GM03348 (cell line): ENCODE results near the gene CDH13.

Experiments used
- DNase-seq: peaks from one replicate; pipeline ENCODE4 v3.0.0; 2012; ENCODE audit warnings: low spot score

Gene CDH13

DNA sequence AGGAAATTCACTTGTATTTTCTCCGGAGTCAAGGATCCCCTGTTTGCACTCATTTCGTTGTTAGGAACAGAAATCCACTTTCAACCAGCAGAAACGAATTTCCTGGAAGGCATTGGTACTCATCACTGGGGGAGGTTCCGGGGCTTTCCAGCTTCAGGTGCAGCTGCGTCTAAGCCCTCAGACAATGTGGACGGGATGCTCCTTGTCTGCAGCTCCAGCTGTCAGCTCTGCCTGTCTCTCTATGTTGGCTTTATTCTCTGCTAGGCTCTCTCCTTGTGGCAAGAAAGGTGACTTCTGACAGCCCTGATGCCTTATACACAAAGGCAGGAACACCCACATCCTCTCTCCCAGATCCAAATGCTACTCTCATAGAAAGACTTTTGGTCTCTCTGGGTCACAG is 997.1 kb downstream of the CDH13 start:
- DNase-seq: no peak

GRCh38 chr16:83624429-83625120 is 997.8 kb downstream of the CDH13 start:
- DNase-seq: no peak

DNA sequence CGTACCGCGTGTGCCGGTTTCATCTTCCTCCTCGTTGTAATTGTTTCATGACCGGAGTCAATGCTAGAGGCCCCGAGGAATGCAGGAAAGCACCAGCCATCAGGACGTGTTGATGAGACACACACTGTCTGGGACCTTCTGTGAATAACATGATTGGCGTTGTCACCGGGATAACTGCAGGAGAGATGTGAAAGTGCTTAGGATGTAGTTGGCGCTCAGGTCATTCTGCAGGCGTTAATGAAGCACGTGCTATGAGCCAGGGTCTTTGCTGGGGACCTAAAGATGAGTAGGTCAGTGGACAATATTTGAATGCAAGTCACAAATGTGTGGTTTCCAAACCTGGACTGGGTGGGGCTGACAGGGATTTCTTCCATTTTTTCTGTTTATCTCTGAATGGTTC is 999.4 kb downstream of the CDH13 start:
- DNase-seq: no peak

- DNase-seq: no peak
These were observed 999.9 kb downstream of the CDH13 start for GRCh38 chr16:83626676-83627075.

- no peak for DNase-seq
These were observed 1001.2 kb downstream of the CDH13 start for GRCh38 chr16:83627996-83628395.

DNA sequence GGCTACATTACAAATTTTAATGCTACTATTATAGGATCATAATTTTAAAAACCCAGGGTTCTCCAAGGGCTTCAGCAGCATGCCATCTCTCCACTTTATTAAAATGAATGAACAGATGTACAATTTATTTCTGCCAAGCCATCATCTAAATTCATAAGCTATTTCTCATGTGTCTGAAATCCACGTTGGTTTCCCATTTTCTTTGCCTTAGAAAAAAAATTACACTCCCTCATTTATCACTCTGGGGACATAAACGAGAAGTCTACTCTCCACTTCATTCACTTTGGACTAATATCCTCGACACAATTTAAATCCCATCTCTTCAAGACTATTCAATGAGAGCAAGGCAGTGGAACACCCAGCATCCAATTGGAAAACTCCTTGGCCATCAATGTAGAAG is 1002.7 kb downstream of the CDH13 start:
- no peak for DNase-seq

GRCh38 chr16:83629836-83630235 is 1003.1 kb downstream of the CDH13 start:
- DNase-seq: no peak

- DNase-seq: no peak
These were observed 1004.2 kb downstream of the CDH13 start for GRCh38 chr16:83630979-83631378.

DNA sequence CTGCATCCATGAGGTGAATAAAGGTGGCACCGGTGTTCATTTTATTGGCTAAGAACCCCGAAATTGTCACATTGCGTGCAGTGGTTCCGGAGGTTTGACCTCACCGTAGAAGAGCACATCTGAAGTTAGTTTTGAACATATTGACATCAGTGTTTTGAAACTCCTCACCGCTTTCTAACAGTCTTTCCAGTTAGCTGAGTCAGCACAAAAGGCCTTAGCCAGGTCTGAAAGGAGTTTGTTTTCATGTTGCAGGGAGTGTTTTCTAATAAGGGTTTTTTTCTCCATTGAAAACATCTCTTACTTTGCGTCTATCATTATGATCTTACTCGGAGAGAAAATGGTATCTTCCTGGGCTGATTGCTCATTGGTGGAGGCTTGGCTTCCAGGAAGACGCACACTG is 1006.5 kb downstream of the CDH13 start:
- DNase-seq: no peak

GRCh38 chr16:83648347-83648746 is 1021.6 kb downstream of the CDH13 start:
- DNase-seq: no peak

DNA sequence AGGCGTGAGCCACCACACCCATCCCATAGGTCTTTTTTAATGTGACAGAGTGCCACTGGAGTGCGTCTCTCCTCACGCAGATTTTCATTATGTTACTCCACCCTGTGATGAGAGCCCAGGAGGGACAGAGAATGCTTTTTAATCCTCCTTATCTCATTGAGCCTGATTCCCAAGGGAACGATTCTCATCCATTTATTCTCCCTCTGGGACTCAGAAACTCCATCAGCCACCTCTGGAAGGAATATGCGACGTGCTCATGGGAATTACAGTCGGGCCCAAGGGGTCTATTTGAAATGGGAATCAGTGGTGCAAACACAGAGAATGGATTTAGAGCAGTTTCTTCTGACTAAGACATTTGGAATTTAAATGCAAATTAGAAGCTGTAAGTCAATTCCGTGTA is 1025.1 kb downstream of the CDH13 start:
- no peak for DNase-seq

GRCh38 chr16:83652943-83653342 is 1026.2 kb downstream of the CDH13 start:
- DNase-seq: peak; percentile 46

- DNase-seq: peak; percentile 65
These were observed 1027.0 kb downstream of the CDH13 start for GRCh38 chr16:83653785-83654184.

- no peak for DNase-seq
These were observed 1033.5 kb downstream of the CDH13 start for GRCh38 chr16:83660282-83660681.

- no peak for DNase-seq
These were observed 1034.9 kb downstream of the CDH13 start for GRCh38 chr16:83661656-83662055.

- DNase-seq: no peak
These were observed 1039.7 kb downstream of the CDH13 start for GRCh38 chr16:83666449-83666848.

DNA sequence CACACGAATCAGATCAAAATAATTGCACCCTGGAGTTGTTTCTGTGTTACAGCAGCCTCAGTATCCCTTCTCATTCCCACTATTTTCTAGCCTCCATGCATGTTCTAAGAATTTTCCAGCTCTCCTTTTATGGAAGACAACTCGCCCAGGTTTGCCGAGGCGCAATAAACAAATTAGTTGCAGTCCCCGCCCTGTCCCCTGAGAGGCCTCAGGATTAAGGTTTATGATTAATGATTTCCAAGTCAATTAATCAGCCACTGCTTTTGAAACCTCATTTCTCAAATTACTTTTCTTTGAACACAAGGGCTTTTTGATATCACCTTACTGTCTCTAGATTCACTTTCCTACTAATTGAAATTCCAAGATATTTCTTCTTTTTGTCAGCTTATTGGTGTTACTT is 1042.7 kb downstream of the CDH13 start:
- DNase-seq: no peak

GRCh38 chr16:83674931-83675535 is 1048.3 kb downstream of the CDH13 start:
- DNase-seq: no peak

DNA sequence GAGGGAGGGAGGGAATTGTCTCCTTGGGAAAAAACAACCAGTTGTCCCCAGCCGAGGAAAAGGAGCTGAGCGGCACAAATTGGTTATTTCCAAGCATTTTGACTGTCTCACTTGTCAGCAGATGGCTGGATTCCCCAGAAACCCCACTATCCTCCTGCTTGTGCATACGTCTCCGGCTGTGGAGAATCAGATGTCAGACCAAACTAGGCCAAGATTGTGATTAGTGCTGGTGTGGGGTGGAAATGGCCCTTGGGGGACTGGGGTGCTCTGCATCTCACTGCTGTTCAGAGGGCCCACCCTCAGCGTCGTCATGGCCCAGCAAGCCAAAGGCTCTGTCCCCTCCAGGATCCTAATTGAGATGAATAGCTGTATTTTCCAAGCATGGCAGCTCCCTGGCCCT is 1049.3 kb downstream of the CDH13 start:
- DNase-seq: no peak

- no peak for DNase-seq
These were observed 1054.2 kb downstream of the CDH13 start for GRCh38 chr16:83680980-83681379.

DNA sequence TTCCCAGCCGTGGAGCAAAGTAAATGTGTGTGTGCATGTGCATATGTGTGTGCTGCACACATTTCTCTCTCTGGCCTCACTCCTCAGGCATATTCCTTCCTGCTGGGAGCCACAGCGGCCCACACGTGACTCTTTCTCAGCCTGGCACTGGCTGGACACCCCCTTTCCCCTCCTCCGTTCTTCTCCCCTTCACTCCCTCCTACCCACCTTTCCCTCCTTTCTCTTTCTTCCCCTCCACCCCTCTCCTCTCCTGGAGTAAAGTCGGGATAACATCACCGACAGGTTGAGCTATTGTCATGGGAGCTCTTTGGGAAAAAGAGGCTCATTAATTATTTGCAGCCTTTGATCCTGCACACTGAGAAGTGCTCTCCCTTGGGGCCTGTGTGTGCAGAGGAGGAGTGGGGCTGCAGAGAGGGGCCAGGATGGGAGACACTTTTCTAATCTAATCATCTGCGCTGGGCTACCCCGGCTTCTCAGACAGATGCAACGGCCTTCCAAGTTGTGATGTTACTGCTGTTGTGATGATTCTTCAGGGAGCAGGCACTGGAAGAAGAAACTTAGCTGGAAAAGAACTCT is 1054.7 kb downstream of the CDH13 start:
- no peak for DNase-seq

GRCh38 chr16:83682116-83682867 is 1055.5 kb downstream of the CDH13 start:
- DNase-seq: no peak

DNA sequence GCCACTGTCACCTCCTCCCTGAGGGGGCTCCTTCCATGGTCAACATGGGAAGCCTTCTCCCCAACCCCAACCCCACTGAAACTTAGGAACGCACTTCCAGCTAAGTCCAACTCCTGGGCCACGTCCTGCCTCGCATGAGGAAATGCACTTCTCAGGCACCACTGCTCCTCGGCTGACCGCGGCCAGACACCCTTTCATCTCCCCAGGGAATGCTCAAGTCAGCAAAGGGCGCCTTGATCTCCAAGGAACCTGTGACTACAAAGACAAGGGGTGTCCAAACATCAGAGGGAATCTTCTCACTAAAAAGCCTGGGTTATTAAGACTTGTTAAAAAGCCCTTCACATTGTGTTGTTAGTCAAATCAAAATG is 1056.1 kb downstream of the CDH13 start:
- DNase-seq: no peak
